ENCODE results near the gene RASGRF1.

The RASGRF1 gene

GRCh38 chr15:78969687-78970349 lies 120.8 kb downstream of the RASGRF1 start:
- H3K4me3 ChIP-seq (ENCODE audit: low read length): no peak overlapping the region
- TF ChIP-seq CTCF (IDR thresholded peaks at IDR 0.05; ENCODE audit: insufficient read depth, low read depth, low read length, missing control alignments): no peak
- no peak for DNase-seq (ENCODE audit: low read depth)

DNA sequence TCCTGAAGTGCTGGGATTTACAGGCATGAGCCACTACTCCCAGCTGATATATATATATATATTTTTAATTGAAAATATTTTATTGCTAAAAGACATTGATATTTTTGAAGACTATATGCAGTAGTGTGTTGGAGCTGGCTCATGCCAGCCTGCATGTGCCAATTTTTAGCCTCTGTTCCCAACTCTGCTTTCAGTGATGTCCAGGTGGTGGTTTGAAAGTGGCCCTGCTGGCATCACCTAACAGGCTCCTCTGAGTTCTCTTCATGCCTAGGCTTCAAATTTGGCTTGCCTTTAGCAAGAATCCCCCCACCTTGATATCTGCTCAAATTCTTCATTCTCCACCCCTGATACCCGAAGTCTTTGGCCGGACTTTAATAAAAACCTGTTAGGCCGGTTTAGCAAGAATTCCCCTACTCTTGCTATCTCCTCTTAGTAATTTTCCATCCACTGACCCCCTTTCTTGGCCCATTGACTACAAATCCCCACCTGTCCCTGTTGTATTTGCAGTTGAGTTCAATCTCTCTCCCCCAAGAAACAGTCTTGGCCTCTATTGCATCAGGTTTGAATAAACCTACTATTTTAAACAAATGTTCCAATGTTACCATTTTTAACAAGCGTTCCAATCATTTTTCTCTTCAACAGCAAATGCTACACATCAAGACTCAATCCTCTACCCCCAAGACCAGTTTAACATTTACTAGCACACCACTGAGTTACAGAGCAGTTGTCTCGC lies 121.9 kb downstream of the RASGRF1 start:
- TF ChIP-seq CTCF (IDR thresholded peaks at IDR 0.05; ENCODE audit: insufficient read depth, low read depth, low read length, missing control alignments): no peak
- peak; percentile 50 for DNase-seq (ENCODE audit: low read depth)

GRCh38 chr15:78968114-78968513 lies 122.5 kb downstream of the RASGRF1 start:
- no peak overlapping the region for H3K4me3 ChIP-seq (ENCODE audit: low read length)
- DNase-seq (ENCODE audit: low read depth): no peak
- TF ChIP-seq CTCF (IDR thresholded peaks at IDR 0.05; ENCODE audit: insufficient read depth, low read depth, low read length, missing control alignments): no peak

More for the DNA sequence above, 121.9 kb downstream of the RASGRF1 start:
- no peak overlapping the region for H3K4me3 ChIP-seq (ENCODE audit: low read length)

DNA sequence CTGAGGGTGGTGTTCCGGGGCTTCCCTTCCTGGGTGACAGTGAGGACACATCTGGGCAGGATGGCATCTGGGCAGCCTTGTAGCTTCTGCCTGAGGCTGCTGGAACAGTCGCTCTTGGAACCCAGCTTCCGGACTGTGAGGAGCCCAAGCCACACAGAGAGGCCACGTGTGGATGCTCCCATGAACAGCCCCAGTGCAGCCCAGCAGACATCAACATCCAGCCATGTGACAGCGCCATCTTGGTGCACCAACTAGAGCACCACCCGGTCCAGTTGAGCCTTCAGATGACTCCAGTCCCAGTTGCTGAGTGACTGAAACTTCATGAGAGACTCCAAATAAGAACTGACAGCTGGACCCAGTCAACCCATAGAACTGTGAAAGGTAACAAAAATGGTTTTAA lies 130.3 kb downstream of the RASGRF1 start:
- no peak for TF ChIP-seq CTCF (IDR thresholded peaks at IDR 0.05; ENCODE audit: insufficient read depth, low read depth, low read length, missing control alignments)
- DNase-seq (ENCODE audit: low read depth): no peak

DNA sequence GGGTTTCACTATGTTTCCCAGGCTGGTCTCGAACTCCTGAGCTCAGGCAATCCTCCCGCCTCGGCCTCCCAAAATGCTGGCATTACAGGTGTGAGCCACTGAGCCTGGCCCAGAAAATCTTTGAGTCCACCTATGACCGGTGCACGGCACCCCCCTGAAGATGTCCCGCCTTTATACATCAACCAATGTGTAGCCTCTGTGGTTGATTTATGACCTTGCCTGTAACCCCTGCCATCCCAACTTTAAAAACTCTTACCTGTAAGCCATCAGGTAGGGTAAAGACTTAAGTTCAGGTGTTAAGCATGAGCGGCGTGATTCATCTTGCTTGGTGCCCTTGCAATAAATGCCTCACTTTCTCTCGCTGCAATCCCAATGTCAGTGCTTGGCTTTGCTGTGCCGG lies 131.2 kb downstream of the RASGRF1 start:
- H3K4me3 ChIP-seq (ENCODE audit: low read length): no peak overlapping the region
- TF ChIP-seq CTCF (IDR thresholded peaks at IDR 0.05; ENCODE audit: insufficient read depth, low read depth, low read length, missing control alignments): no peak
- no peak for DNase-seq (ENCODE audit: low read depth)

More for the DNA sequence above, 130.3 kb downstream of the RASGRF1 start:
- no peak overlapping the region for H3K4me3 ChIP-seq (ENCODE audit: low read length)

GRCh38 chr15:78957416-78958093 lies 133.0 kb downstream of the RASGRF1 start:
- no peak overlapping the region for H3K4me3 ChIP-seq (ENCODE audit: low read length)
- TF ChIP-seq CTCF (IDR thresholded peaks at IDR 0.05; ENCODE audit: insufficient read depth, low read depth, low read length, missing control alignments): no peak
- no peak for DNase-seq (ENCODE audit: low read depth)

Data from epithelial cell of esophagus (primary cell).